ENCODE measurements around the gene POLN.

POLN gene

GRCh38 chr4:2251795-2252529, 10.0 kb upstream of the POLN start:
- DNase-seq (ENCODE audit: low read depth in 1 of 2, low spot score in 1 of 2): peak in 1 of 2 donors; percentile 2

- DNase-seq (ENCODE audit: low read depth in 1 of 2, low spot score in 1 of 2): peak in 1 of 2 donors; percentile 3
Measured at GRCh38 chr4:2251073-2251794, 9.3 kb upstream of the POLN start.

GRCh38 chr4:2250357-2251072, 8.6 kb upstream of the POLN start:
- DNase-seq (ENCODE audit: low read depth in 1 of 2, low spot score in 1 of 2): no peak

- peak in 1 of 2 donors; percentile 0 for DNase-seq (ENCODE audit: low read depth in 1 of 2, low spot score in 1 of 2)
Measured at GRCh38 chr4:2249526-2250356, 7.8 kb upstream of the POLN start.

GRCh38 chr4:2248821-2249261, 6.9 kb upstream of the POLN start:
- no peak for DNase-seq (ENCODE audit: low read depth in 1 of 2, low spot score in 1 of 2)

GRCh38 chr4:2248044-2248780, 6.3 kb upstream of the POLN start:
- no peak for DNase-seq (ENCODE audit: low read depth in 1 of 2, low spot score in 1 of 2)

- DNase-seq (ENCODE audit: low read depth in 1 of 2, low spot score in 1 of 2): no peak
Measured at GRCh38 chr4:2247128-2248043, 5.5 kb upstream of the POLN start.

- DNase-seq (ENCODE audit: low read depth in 1 of 2, low spot score in 1 of 2): peak in 1 of 2 donors; percentile 3
Measured at GRCh38 chr4:2246384-2247127, 4.6 kb upstream of the POLN start.

- DNase-seq (ENCODE audit: low read depth in 1 of 2, low spot score in 1 of 2): no peak
Measured at GRCh38 chr4:2245787-2246275, 3.9 kb upstream of the POLN start.

GRCh38 chr4:2245057-2245786, 3.3 kb upstream of the POLN start:
- no peak for DNase-seq (ENCODE audit: low read depth in 1 of 2, low spot score in 1 of 2)

GRCh38 chr4:2243681-2244380, 1.9 kb upstream of the POLN start:
- DNase-seq (ENCODE audit: low read depth in 1 of 2, low spot score in 1 of 2): no peak

- no peak for DNase-seq (ENCODE audit: low read depth in 1 of 2, low spot score in 1 of 2)
Measured at GRCh38 chr4:2241003-2241402, 918 bp downstream of the POLN start.

- DNase-seq (ENCODE audit: low read depth in 1 of 2, low spot score in 1 of 2): no peak
Measured at GRCh38 chr4:2236944-2237666, 4.8 kb downstream of the POLN start.

GRCh38 chr4:2231082-2231481, 10.8 kb downstream of the POLN start:
- no peak for DNase-seq (ENCODE audit: low read depth in 1 of 2, low spot score in 1 of 2)

- no peak for DNase-seq (ENCODE audit: low read depth in 1 of 2, low spot score in 1 of 2)
Measured at GRCh38 chr4:2226261-2226660, 15.7 kb downstream of the POLN start.

- no peak for DNase-seq (ENCODE audit: low read depth in 1 of 2, low spot score in 1 of 2)
Measured at GRCh38 chr4:2222838-2223237, 19.1 kb downstream of the POLN start.
